Stomach (tissue), 9 donors: ENCODE measurements around the gene RBBP8NL. TPM values are rescaled to one million over a fixed set of nuclear protein-coding genes. Genes with fewer than 3 reads are reported as not detected.

Experiments used
- DNase-seq, 2 donors: peaks; one replicate each; pipeline versions ENCODE4 v3.0.0 to v3.0.0-alpha.2; 2013 to 2019
- H3K27ac ChIP-seq, 5 donors: fragments of 200-600 bp in 4 of 5; sonication (generic) in 4 of 5; one replicate each; pipeline ENCODE4 v1.5.1; 2013 to 2019; ENCODE audit warnings: mild to moderate bottlenecking in 1 of 5, moderate library complexity in 1 of 5
- H3K27me3 ChIP-seq, 3 donors: fragments of 200-600 bp; sonication (generic); one replicate each; pipeline ENCODE4 v1.5.1; 2017 to 2019; ENCODE audit warnings: mixed run types in 1 of 3
- H3K36me3 ChIP-seq, 4 donors: fragments of 200-600 bp; sonication (generic); 1 replicate in 3 of 4; 2 replicates in 1 of 4; pipeline ENCODE4 v1.5.1; 2016 to 2019
- H3K4me1 ChIP-seq, 4 donors: fragments of 200-600 bp; sonication (generic); one replicate each; pipeline ENCODE4 v1.5.1; 2016 to 2019
- H3K4me3 ChIP-seq, 4 donors: fragments of 200-600 bp; sonication (generic) in 3 of 4; one replicate each; pipeline ENCODE4 v1.5.1; 2016 to 2019; ENCODE audit warnings: mild to moderate bottlenecking in 1 of 4
- H3K9me3 ChIP-seq, 4 donors: fragments of 200-600 bp; sonication (generic); one replicate each; pipeline ENCODE4 v1.5.1; 2016 to 2019
- CTCF ChIP-seq, 7 experiments: fragments of 450-650 bp in 4 of 7; fragments of 200-600 bp in 3 of 7; sonication (generic) in 3 of 7; IDR thresholded peaks; one replicate each; pipeline ENCODE4 v1.5.1; 2016 to 2019; ENCODE audit warnings: antibody characterized with exemption in 7 of 7, control low read depth in 2 of 7, mild to moderate bottlenecking in 1 of 7
- EP300 ChIP-seq: sonication (generic); formaldehyde crosslinking; IDR thresholded peaks from one replicate; pipeline ENCODE4 v1.6.1; 2017; ENCODE audit warnings: antibody characterized with exemption
- POLR2A ChIP-seq, 4 donors: fragments of 450-650 bp; IDR thresholded peaks; one replicate each; pipeline ENCODE4 v1.6.1; 2016; ENCODE audit warnings: antibody characterized with exemption in 4 of 4, control low read depth in 2 of 4, mild to moderate bottlenecking in 1 of 4, moderate library complexity in 1 of 4
- POLR2AphosphoS5 ChIP-seq, 3 donors: sonication (generic); formaldehyde crosslinking; IDR thresholded peaks; one replicate each; pipeline ENCODE4 v1.6.1; 2016; ENCODE audit warnings: antibody characterized with exemption in 3 of 3
- WGBS, 5 donors: extraction: QIAGEN DNeasy Blood & Tissue Kit in 3 of 5; methylation state at CpG; one replicate each; pipeline versions ENCODE4 v1.1.5 to v1.1.7; 2013 to 2018; 5-methylcytosine and 5-hydroxymethylcytosine counted together
- intact Hi-C: fragments of 100-400 bp; cut with DNase I; formaldehyde crosslinking; loops from one replicate; pipeline ENCODE4 v1.15.1; 2023; ENCODE audit warnings: low total_unique reads
- polyA plus RNA-seq, 3 donors: library from polyadenylated mRNA; stranded (reverse); fragments of 200-250 nt; gene quantifications; one replicate each; pipeline ENCODE4 v1.2.3, GENCODE V29; 2013
- total RNA-seq, 5 donors: library from RNA; depleted of rRNA; stranded (reverse); fragments of >200 nt; gene quantifications; one replicate each; pipeline versions ENCODE4 v1.1.0 to v1.2.3, GENCODE V29; 2014 to 2016
- donor health status: healthy with polysubstance abuse.
- donor health status: Bipolar disorder and iron deficiency.
- donor health status: healthy.

RBBP8NL gene
- total and polyA plus RNA-seq, 8 donors, result 0.45 to 8.0 (median 2.2) TPM; not detected in 2

GRCh38 chr20:62439218-62439617 lies 11.9 kb upstream of the RBBP8NL start:
- TF ChIP-seq CTCF (IDR thresholded peaks at IDR 0.05) (no peak), EP300 (no peak), POLR2AphosphoS5 (IDR thresholded peaks at IDR 0.05) (no peak), POLR2A (IDR thresholded peaks at IDR 0.05) (no peak)
- peaks cover 5 to 19% (median 10%) of the 10 kb centered on the region in 4 donors for H3K4me1 ChIP-seq
- H3K36me3 ChIP-seq, result no peaks in the 10 kb centered on the region
- no peak for DNase-seq
- WGBS, 5 donors, result 74 to 90% (median 77%) methylated on average over 5 of the region's 5 CpGs
- intact Hi-C loops, result no loop called here
- peaks cover 0 to 30% (median 0%) of the 10 kb centered on the region in 3 donors for H3K27me3 ChIP-seq
- H3K27ac ChIP-seq, result no peak overlapping the region
- H3K4me3 ChIP-seq, result no peak overlapping the region
- H3K9me3 ChIP-seq, result no peaks in the 10 kb centered on the region

- no peaks in the 10 kb centered on the region for H3K36me3 ChIP-seq
- H3K4me1 ChIP-seq, result peaks cover 10 to 32% (median 19%) of the 10 kb centered on the region in 4 donors
- H3K4me3 ChIP-seq, result no peak overlapping the region
- intact Hi-C loops, result no loop called here
- no peak for TF ChIP-seq POLR2A (IDR thresholded peaks at IDR 0.05)
- no peaks in the 10 kb centered on the region for H3K9me3 ChIP-seq
- H3K27me3 ChIP-seq, result peaks cover 0 to 38% (median 0%) of the 10 kb centered on the region in 3 donors
- WGBS, 5 donors, result 70 to 81% (median 75%) methylated on average over 18 to 24 of the region's 24 CpGs
- H3K27ac ChIP-seq, result peak overlapping the region in 1 of 5 donors; percentile 62
- peak in 1 of 2 donors; percentile 68 for DNase-seq
Measured at GRCh38 chr20:62437927-62438326, 10.6 kb upstream of the RBBP8NL start.

- Histone ChIP-seq H3K9me3 (no peaks in the 10 kb centered on the region), H3K4me1 (peaks cover 10 to 32% (median 19%) of the 10 kb centered on the region in 4 donors), H3K27ac (peak overlapping the region in 1 of 5 donors; percentile 62), H3K36me3 (no peaks in the 10 kb centered on the region), H3K27me3 (peaks cover 0 to 38% (median 0%) of the 10 kb centered on the region in 3 donors), H3K4me3 (no peak overlapping the region)
- TF ChIP-seq CTCF (IDR thresholded peaks at IDR 0.05) (no peak), POLR2AphosphoS5 (IDR thresholded peaks at IDR 0.05) (no peak), POLR2A (IDR thresholded peaks at IDR 0.05) (no peak), EP300 (no peak)
- WGBS, 5 donors, result 57 to 74% (median 66%) methylated on average over 12 of the region's 12 CpGs
- intact Hi-C loops, result no loop called here
- no peak for DNase-seq
Measured at GRCh38 chr20:62437496-62437895, 10.2 kb upstream of the RBBP8NL start.

- no peaks in the 10 kb centered on the region for H3K36me3 ChIP-seq
- intact Hi-C loops, result no loop called here
- no peak overlapping the region for H3K27ac ChIP-seq
- DNase-seq, result no peak
- H3K4me3 ChIP-seq, result no peak overlapping the region
- 89 to 99% (median 94%) methylated on average over 3 of the region's 3 CpGs for WGBS, 5 donors
- H3K27me3 ChIP-seq, result peaks cover 0 to 30% (median 0%) of the 10 kb centered on the region in 3 donors
- H3K9me3 ChIP-seq, result no peaks in the 10 kb centered on the region
- no peak for TF ChIP-seq EP300
- TF ChIP-seq POLR2AphosphoS5 (IDR thresholded peaks at IDR 0.05), result no peak
- TF ChIP-seq POLR2A (IDR thresholded peaks at IDR 0.05), result no peak
- TF ChIP-seq CTCF (IDR thresholded peaks at IDR 0.05), result no peak
- peaks cover 10 to 33% (median 19%) of the 10 kb centered on the region in 4 donors for H3K4me1 ChIP-seq
Measured at GRCh38 chr20:62436692-62437091, 9.4 kb upstream of the RBBP8NL start.
